ENCODE results near the gene ACOT9. TPM values are rescaled to one million over a fixed set of nuclear protein-coding genes. Genes with fewer than 3 reads are reported as not detected.
"Not testable (repeated sequence)": the region's sequence is repeated elsewhere in the genome, so short reads cannot be mapped to it uniquely, and the experiment has no call there.

The ACOT9 gene
- total RNA-seq, 2 donors from 2014 or later: 39.6 to 43.6 TPM

DNA sequence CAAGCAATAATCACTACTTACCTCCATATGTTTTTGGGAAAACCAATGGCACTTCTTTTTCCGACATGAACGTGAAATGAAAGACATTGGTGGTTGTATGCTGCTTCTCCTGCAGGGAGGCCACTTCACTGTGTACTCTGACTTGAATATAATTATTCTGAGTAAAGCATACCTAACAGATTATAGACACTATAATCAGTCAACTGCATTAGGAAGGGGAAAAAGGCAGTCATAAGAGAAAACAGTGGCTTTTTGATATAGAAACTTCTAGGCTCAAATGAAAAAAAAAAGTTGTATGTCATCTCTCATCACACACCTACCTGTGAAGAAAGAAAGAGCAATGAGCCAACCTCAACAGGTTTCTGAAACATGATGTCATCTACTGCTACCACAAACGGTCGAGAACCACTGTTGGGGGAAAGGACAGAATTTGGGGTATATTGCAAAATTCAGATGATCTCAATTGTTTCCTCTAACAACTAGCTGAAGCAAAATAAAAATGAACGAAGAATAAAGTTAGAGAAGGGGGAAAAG, 38.3 kb downstream of the ACOT9 start:
- H3K27me3 ChIP-seq: no peaks in the 10 kb centered on the region
- H3K27ac ChIP-seq: no peak overlapping the region
- TF ChIP-seq CTCF (IDR thresholded peaks at IDR 0.05): no peak
- DNase-seq (ENCODE audit: low spot score): no peak
- no peaks in the 10 kb centered on the region for H3K9me3 ChIP-seq
- H3K36me3 ChIP-seq: peaks cover 47% of the 10 kb centered on the region
- H3K4me1 ChIP-seq: no peaks in the 10 kb centered on the region
- no peak overlapping the region for H3K4me3 ChIP-seq

DNA sequence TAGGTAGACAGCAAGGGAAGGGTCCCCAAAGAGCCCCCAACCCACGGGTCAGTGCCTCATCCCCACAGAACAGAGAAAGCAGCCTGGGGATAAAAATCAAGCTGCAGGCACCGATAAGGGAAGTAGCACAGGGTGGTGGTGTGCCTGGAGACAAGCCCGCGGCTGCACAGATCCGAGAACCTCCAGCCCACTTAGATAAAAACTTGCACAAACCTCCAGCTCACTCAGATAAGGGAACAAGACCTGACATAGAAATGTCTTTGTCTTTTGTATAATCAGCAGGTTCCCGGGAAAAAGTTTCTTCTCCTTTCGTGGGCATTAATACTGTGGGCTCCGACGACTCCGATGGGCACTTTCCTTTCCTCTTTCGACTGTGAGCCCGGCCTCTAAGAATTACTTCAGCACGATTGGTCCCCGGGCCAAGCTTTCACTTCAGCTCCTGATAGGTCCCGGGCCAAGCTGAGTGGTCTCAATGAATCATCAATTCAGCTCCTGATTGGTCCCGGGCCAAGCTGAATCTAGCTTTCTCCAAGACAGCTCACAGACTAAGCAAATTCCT, 43.4 kb downstream of the ACOT9 start:
- TF ChIP-seq CTCF (IDR thresholded peaks at IDR 0.05): no peak
- no peaks in the 10 kb centered on the region for H3K27me3 ChIP-seq
- H3K9me3 ChIP-seq: no peaks in the 10 kb centered on the region
- DNase-seq (ENCODE audit: low spot score): peak; percentile 63
- H3K4me3 ChIP-seq: peak overlapping the region in 1 of 2 donors; percentile 9
- H3K4me1 ChIP-seq: no peaks in the 10 kb centered on the region
- H3K36me3 ChIP-seq: peaks cover 17% of the 10 kb centered on the region
- H3K27ac ChIP-seq: no peak overlapping the region

DNA sequence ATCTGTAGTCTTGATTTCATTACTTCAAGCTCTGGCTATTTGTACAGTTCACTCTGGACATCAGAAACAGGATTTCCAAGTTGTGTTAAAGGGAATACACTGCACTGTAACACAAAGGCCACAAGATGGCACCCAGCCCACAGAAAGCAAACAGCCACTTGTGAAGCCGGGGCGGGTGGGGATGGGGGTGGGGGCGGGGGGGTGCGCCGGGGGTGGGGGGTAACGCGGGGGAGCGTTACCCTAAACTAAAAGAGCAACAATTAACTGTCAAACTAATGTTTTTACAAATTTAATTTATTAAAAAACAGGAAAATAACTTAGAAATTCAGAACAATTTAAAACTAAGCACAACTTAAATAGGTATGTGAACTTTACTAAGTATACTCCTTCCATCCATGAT, 48.5 kb downstream of the ACOT9 start:
- H3K4me1 ChIP-seq: no peaks in the 10 kb centered on the region
- H3K27ac ChIP-seq: no peak overlapping the region
- H3K27me3 ChIP-seq: no peaks in the 10 kb centered on the region
- peak; percentile 26 to 68 for TF ChIP-seq CTCF (IDR thresholded peaks at IDR 0.05)
- H3K4me3 ChIP-seq: no peak overlapping the region
- DNase-seq (ENCODE audit: low spot score): peak; percentile 70
- no peaks in the 10 kb centered on the region for H3K36me3 ChIP-seq
- H3K9me3 ChIP-seq: no peaks in the 10 kb centered on the region

DNA sequence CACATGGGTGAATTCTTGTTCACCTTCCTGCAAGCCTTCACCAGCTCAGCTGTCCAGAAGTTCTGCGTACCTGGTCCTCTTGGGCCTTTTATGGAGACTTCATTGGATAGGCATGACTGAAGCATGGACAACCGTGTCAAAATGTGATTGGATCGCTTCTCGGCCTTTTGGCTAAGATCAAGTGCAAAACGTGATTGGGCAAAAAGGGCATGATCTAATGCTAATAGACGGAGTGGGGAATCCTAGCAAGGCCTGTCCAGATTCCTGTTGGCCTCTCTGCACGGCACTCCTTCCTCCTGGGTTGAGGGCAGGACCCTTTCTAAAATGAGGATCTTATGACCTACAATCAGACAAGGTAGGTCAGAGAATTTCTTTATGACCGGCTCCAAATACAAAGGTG, 50.9 kb downstream of the ACOT9 start:
- no peak overlapping the region for H3K27ac ChIP-seq
- no peaks in the 10 kb centered on the region for H3K4me1 ChIP-seq
- DNase-seq (ENCODE audit: low spot score): no peak
- no peak overlapping the region for H3K4me3 ChIP-seq
- H3K27me3 ChIP-seq: no peaks in the 10 kb centered on the region
- TF ChIP-seq CTCF (IDR thresholded peaks at IDR 0.05): no peak
- H3K36me3 ChIP-seq: no peaks in the 10 kb centered on the region
- H3K9me3 ChIP-seq: no peaks in the 10 kb centered on the region

DNA sequence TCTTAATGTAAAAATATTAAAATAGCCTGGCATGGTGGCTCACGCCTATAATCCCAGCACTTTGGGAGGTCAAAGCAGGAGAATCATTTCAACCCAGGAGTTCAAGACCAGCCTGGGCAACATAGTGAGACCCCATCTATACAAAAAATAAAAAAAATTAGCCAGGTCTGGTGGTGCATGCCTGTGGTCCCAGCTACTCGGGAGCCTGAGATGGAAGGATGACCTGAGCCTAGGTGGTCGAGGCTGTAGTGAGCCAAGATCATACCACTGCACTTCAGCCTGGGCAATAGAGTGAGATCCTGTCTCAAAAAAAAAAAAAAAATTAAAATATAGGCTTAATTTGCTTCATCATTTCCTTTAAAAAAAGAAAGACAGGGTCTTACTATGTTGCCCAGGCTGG, 66.6 kb downstream of the ACOT9 start:
- not testable (repeated sequence) for H3K4me1 ChIP-seq; H3K9me3 ChIP-seq; H3K4me3 ChIP-seq; H3K36me3 ChIP-seq; H3K27ac ChIP-seq; H3K27me3 ChIP-seq; DNase-seq (ENCODE audit: low spot score)

- H3K9me3 ChIP-seq: no peaks in the 10 kb centered on the region
- H3K27ac ChIP-seq: no peak overlapping the region
- no peak for DNase-seq (ENCODE audit: low spot score)
- no peaks in the 10 kb centered on the region for H3K36me3 ChIP-seq
- TF ChIP-seq CTCF (IDR thresholded peaks at IDR 0.05): no peak
- no peaks in the 10 kb centered on the region for H3K27me3 ChIP-seq
- H3K4me3 ChIP-seq: no peak overlapping the region
- peaks cover 0 to 3% of the 10 kb centered on the region in 2 donors for H3K4me1 ChIP-seq
These were observed 70.0 kb downstream of the ACOT9 start for GRCh38 chrX:23673108-23673507.

Measured in right atrium auricular region (tissue), 2 donors.